Measurements from ENCODE around the gene NOL12. TPM values are rescaled to one million over a fixed set of nuclear protein-coding genes. Genes with fewer than 3 reads are reported as not detected.
A peak's percentile ranks its signal among the peaks of the same experiment; 100 is the strongest.

Gene NOL12, protein sequence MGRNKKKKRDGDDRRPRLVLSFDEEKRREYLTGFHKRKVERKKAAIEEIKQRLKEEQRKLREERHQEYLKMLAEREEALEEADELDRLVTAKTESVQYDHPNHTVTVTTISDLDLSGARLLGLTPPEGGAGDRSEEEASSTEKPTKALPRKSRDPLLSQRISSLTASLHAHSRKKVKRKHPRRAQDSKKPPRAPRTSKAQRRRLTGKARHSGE
- total RNA-seq: 10 to 100 TPM in 3 of 4 donors, 1 to 10 TPM in 1; 9.1 to 18.4 (median 14.5) TPM

DNA sequence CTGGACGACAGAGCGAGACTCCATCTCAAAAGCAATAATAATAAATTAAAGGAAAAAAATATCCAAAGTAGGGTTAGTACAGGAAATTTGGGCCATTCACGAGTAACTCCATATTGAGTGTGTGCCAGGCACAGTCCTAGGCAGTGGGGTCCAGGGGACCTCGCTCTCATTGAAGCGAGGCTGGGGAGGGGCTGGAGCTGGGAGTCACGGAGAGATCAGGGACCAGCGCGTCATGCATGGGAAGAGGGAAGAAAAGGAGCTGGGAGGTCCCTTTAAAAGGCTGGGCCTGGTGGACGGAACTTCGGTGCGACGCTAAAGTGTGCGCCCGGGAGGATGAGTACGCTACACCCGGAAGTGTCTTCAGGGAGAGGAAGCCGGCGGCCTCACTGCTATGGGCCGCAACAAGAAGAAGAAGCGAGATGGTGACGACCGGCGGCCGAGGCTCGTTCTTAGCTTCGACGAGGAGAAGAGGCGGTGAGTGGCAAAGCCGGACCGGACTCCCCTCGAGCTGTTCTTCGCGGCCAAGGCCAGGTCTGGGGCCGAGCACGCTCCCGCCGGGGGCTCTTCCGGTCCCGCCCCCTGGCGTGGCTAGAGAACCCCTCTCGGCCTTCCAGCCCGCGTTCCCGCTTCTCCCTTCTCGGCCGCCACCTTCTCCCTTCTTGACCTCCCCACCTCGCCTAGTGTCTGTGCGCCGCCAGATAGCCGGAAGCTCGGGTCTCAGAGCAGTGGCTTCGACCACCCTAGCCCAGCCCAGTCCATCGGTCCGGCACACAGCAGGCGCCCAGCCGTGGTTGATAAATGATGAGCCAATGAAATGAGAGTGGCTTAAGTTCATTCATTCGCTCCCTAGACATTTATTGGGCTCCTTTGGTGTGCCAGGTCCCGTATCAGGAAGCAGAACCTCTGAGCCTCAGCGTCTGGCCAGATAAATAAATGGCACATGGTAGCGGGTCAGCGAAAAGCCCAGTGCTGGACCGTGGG is at the start of gene NOL12:
TSS of gene NOL12 (plus strand) at position 342 of the 981 bp plus-strand sequence. CDS start at position 392, 50 bp downstream.
- H3K9me3 ChIP-seq: no peaks in the 10 kb centered on the region
- H3K4me3 ChIP-seq: peak within 1 kb of the TSS; percentile 67 to 89 (median 79)
- peaks cover 19 to 35% (median 33%) of the 10 kb centered on the region in 4 donors for H3K36me3 ChIP-seq
- peak; percentile 96 for DNase-seq (ENCODE audit: extremely low spot score)
- intact Hi-C loops (cut with DNase I): loop anchor here (5.0 to 10.0 kb wide), 3 partner anchors 61 to 109 kb away; no protein-coding TSS in a partner anchor
- H3K4me1 ChIP-seq: peaks cover 22 to 37% (median 26%) of the 10 kb centered on the region in 4 donors
- H3K27me3 ChIP-seq: no peaks in the 10 kb centered on the region
- WGBS: 2% methylated on average over 43 of the region's 62 CpGs
- TF ChIP-seq POLR2AphosphoS5 (IDR thresholded peaks at IDR 0.05) (peak; percentile 76 to 82), EP300 (IDR thresholded peaks at IDR 0.05) (no peak)
- TF ChIP-seq, protein P1, sequence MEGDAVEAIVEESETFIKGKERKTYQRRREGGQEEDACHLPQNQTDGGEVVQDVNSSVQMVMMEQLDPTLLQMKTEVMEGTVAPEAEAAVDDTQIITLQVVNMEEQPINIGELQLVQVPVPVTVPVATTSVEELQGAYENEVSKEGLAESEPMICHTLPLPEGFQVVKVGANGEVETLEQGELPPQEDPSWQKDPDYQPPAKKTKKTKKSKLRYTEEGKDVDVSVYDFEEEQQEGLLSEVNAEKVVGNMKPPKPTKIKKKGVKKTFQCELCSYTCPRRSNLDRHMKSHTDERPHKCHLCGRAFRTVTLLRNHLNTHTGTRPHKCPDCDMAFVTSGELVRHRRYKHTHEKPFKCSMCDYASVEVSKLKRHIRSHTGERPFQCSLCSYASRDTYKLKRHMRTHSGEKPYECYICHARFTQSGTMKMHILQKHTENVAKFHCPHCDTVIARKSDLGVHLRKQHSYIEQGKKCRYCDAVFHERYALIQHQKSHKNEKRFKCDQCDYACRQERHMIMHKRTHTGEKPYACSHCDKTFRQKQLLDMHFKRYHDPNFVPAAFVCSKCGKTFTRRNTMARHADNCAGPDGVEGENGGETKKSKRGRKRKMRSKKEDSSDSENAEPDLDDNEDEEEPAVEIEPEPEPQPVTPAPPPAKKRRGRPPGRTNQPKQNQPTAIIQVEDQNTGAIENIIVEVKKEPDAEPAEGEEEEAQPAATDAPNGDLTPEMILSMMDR (IDR thresholded peaks at IDR 0.05): peak in 1 of 3 experiments; percentile 39
- H3K27ac ChIP-seq (replicated peaks in 1 of 4): peak within 1 kb of the TSS; percentile 77 to 92 (median 86)

DNA sequence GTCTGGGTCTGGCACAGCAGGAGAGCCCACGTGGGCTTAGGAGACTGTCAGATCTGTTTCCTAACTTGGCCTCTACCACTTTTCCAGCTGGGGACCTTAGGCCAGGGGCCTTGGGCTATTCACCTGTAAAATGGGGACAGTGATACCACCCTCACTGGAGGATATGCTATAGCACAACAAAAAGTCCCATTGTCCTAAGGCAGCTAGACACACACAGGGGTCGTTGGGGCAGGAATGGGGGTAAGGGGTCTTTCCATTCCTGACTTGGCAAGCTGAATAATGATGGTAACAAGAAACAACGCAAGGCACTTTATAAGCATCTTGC is 49.2 kb upstream of the NOL12 start:
- 71% methylated on average over 3 of the region's 3 CpGs for WGBS

DNA sequence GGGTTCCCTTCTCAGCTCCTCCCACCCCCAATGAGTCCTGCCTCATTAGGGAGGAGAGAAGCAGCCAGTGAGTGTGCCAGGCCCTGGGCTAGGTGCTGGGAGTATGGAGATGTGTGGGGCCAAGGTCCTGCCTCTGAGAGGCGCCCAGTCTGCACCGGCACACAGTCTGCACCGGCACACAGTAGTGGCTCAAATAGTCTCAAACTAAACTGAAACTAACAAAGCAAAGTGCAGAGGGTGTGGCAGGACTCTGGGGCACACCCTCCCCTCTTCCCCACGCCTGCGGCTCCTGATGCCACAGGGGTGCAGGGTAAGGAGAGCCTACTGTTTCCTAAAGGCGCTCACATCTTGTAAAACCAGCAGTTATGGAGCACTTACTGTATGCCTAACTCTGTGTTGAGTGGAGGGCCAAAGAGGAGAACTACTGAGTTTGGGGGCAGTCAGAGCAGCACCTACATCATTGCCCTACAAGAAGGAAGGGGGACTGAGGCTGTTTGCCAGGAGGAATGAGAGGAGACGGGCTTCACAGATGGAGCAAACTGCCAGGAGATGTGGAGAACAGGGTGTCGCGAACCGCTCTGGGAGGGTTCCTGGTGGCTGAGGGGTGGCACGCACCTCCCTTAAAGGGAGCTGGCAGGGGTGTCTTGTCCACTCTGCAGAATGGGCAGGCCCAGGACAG is 47.6 kb upstream of the NOL12 start:
- 71% methylated on average over 9 of the region's 11 CpGs for WGBS
- peaks cover 46 to 67% (median 52%) of the 10 kb centered on the region in 4 donors for H3K4me1 ChIP-seq
- H3K9me3 ChIP-seq: no peaks in the 10 kb centered on the region
- no peak for DNase-seq (ENCODE audit: extremely low spot score)
- peaks cover 3 to 35% (median 12%) of the 10 kb centered on the region in 4 donors for H3K27me3 ChIP-seq
- intact Hi-C loops (cut with DNase I): no loop called here
- H3K36me3 ChIP-seq: no peaks in the 10 kb centered on the region
- H3K4me3 ChIP-seq: peak overlapping the region; percentile 54 to 72 (median 58)
- TF ChIP-seq, protein P1 (IDR thresholded peaks at IDR 0.05): no peak
- TF ChIP-seq EP300 (IDR thresholded peaks at IDR 0.05): no peak
- TF ChIP-seq POLR2AphosphoS5 (IDR thresholded peaks at IDR 0.05): no peak
- no peak for TF ChIP-seq POLR2A (IDR thresholded peaks at IDR 0.05; ENCODE audit: low read depth)
- peak overlapping the region in 1 of 4 donors; percentile 55 for H3K27ac ChIP-seq (replicated peaks in 1 of 4)

More for the DNA sequence above, 49.2 kb upstream of the NOL12 start:
- DNase-seq (ENCODE audit: extremely low spot score): no peak
- H3K4me3 ChIP-seq: no peak overlapping the region
- peak overlapping the region in 1 of 4 donors; percentile 7 for H3K27ac ChIP-seq (replicated peaks in 1 of 4)
- H3K36me3 ChIP-seq: peaks cover 0 to 10% (median 8%) of the 10 kb centered on the region in 4 donors
- peaks cover 3 to 32% (median 12%) of the 10 kb centered on the region in 4 donors for H3K27me3 ChIP-seq
- no peaks in the 10 kb centered on the region for H3K9me3 ChIP-seq
- intact Hi-C loops (cut with DNase I): no loop called here
- peaks cover 53 to 68% (median 57%) of the 10 kb centered on the region in 4 donors for H3K4me1 ChIP-seq
- TF ChIP-seq EP300 (IDR thresholded peaks at IDR 0.05) (no peak), POLR2A (IDR thresholded peaks at IDR 0.05; ENCODE audit: low read depth) (no peak), POLR2AphosphoS5 (IDR thresholded peaks at IDR 0.05) (no peak)
- TF ChIP-seq, protein P1 (IDR thresholded peaks at IDR 0.05): no peak

DNA sequence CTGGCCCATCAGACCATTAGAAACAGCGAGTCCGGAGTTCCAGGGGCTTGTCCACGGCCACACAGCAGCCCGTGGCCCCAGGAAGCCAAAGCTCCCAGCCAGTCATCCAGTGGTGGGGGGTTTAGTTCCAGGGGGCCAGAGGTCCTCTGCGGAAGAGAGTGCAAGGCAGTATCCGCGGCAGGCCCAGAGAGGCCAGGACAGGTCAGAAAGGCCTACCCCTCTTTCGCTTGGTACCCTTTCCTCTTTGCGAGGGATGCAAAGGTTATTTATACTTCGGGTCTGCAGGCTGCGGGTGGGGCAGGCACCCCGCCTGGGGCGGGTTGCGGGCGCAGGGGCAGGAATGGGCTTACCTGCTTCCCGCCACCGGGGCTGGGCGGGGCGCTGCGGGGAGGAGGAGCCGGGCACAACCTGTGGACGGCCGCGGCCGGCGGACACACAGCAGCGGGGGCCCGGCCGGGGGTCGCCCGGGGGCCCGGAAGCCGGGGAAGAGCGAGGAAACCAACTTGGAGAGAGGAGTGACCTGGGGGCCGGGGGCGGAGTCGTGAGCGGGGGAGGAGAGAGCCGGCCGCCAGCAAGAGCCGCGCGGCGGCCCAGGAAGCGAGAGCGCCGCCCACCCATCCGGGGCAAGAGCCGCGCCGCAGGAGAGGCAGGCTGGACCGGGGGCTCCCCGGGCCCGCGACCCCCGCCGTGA is 46.9 kb upstream of the NOL12 start, which contains the start of gene SH3BP1:
TSS of gene SH3BP1 (plus strand) at position 600 of the 691 bp plus-strand sequence. CDS start 119 bp downstream, outside the sequence.
- TF ChIP-seq POLR2A (IDR thresholded peaks at IDR 0.05; ENCODE audit: low read depth) (no peak), POLR2AphosphoS5 (IDR thresholded peaks at IDR 0.05) (no peak), EP300 (IDR thresholded peaks at IDR 0.05) (no peak)
- TF ChIP-seq, protein P1 (IDR thresholded peaks at IDR 0.05): no peak

More for the DNA sequence above, 46.9 kb upstream of the NOL12 start, which contains the start of gene SH3BP1:
- peaks cover 3 to 35% (median 12%) of the 10 kb centered on the region in 4 donors for H3K27me3 ChIP-seq
- peak within 1 kb of the TSS; percentile 54 to 72 (median 58) for H3K4me3 ChIP-seq
- peaks cover 41 to 62% (median 47%) of the 10 kb centered on the region in 4 donors for H3K4me1 ChIP-seq
- peak within 1 kb of the TSS in 3 of 4 donors; percentile 37 to 65 (median 55) for H3K27ac ChIP-seq (replicated peaks in 1 of 4)
- no peaks in the 10 kb centered on the region for H3K36me3 ChIP-seq
- intact Hi-C loops (cut with DNase I): no loop called here
- WGBS: 28% methylated on average over 5 of the region's 57 CpGs
- no peaks in the 10 kb centered on the region for H3K9me3 ChIP-seq
- no peak for DNase-seq (ENCODE audit: extremely low spot score)

Data from esophagus muscularis mucosa (tissue), 4 donors.